Peyer's patch (tissue), 4 donors: Measurements from ENCODE around the gene EFS. TPM values are rescaled to one million over a fixed set of nuclear protein-coding genes. Genes with fewer than 3 reads are reported as not detected.
"Not testable (repeated sequence)": the region's sequence is repeated elsewhere in the genome, so short reads cannot be mapped to it uniquely, and the experiment has no call there.

Experiments
- DNase-seq, 3 donors: peaks; one replicate each; pipeline ENCODE4 v3.0.0-alpha.2; 2017 to 2019
- H3K27ac ChIP-seq, 4 donors: fragments of 200-600 bp; sonication (generic); one replicate each; pipeline ENCODE4 v1.5.1; 2016 to 2019
- H3K27me3 ChIP-seq, 2 donors: fragments of 200-600 bp; sonication (generic); one replicate each; pipeline ENCODE4 v1.5.1; 2019
- H3K36me3 ChIP-seq, 3 donors: fragments of 200-600 bp; sonication (generic); one replicate each; pipeline ENCODE4 v1.5.1; 2016 to 2019
- H3K4me1 ChIP-seq, 4 donors: fragments of 200-600 bp; sonication (generic); one replicate each; pipeline ENCODE4 v1.5.1; 2016 to 2019
- H3K4me3 ChIP-seq, 4 donors: fragments of 200-600 bp; sonication (generic); 1 replicate in 3 of 4; 2 replicates in 1 of 4; pipeline ENCODE4 v1.5.1; 2016 to 2019; ENCODE audit warnings: mild to moderate bottlenecking in 1 of 4
- H3K9me3 ChIP-seq, 4 donors: fragments of 200-600 bp; sonication (generic); one replicate each; pipeline ENCODE4 v1.5.1; 2016 to 2019; ENCODE audit warnings: mild to moderate bottlenecking in 1 of 4
- POLR2A ChIP-seq, 2 donors: fragments of 450-650 bp; IDR thresholded peaks; one replicate each; pipeline ENCODE4 v1.5.1; 2017; ENCODE audit warnings: antibody characterized with exemption in 2 of 2, mild to moderate bottlenecking in 2 of 2, moderate library complexity in 2 of 2
- total RNA-seq, 4 donors: library from RNA; depleted of rRNA; stranded (reverse); fragments of >200 nt; gene quantifications; one replicate each; pipeline ENCODE4 v1.1.0, GENCODE V29; 2016
- TF ChIP-seq, protein P1 (sequence below), 6 experiments: fragments of 450-650 bp in 4 of 6; fragments of 200-600 bp in 2 of 6; sonication (generic) in 1 of 6; IDR thresholded peaks; one replicate each; pipeline ENCODE4 v1.5.1; 2017 to 2019; ENCODE audit warnings: antibody characterized with exemption in 6 of 6, mild to moderate bottlenecking in 3 of 6, moderate library complexity in 1 of 6

EFS gene
- total RNA-seq, 4 donors from 2014 or later: 2.1 to 4.4 (median 4.1) TPM; not detected in 1

DNA sequence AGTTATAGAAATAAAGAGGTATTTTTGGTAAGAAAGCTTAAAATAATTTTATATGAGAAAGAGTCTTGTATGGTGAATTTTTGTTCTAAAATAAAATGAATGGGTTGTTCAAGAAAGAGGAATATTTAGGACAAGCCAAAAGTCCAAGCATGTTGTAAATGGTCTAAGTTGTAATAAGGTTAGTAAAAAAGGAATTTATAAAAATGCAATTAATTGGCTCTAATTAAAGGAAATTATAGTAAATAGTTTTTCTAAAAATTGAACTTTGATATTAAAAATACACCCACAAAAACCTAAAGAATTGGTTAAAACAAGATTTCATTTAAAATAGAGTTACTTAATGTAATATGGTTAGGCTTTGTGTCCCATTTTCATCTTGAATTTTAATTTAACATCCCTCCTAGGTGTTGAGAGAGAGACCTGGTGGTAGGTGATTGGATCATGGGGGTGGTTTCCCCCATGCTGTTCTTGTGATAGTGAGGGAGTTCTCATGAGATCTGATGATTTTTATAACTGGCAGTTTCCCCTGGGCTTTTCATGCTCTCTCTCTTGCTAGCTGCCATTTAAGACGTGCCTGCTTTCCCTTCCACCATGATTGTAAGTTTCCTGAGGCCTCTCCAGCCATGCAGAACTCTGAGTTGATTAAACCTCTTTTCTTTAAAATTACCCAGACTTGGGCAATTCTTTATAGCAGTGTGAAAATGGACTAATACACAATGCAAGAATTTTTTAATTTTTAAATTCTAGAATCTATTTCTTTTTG, 25.3 kb downstream of the EFS start:
- Histone ChIP-seq H3K4me1 (no peaks in the 10 kb centered on the region), H3K27me3 (no peaks in the 10 kb centered on the region), H3K4me3 (no peak overlapping the region), H3K27ac (no peak overlapping the region), H3K9me3 (no peaks in the 10 kb centered on the region), H3K36me3 (no peaks in the 10 kb centered on the region)
- DNase-seq: no peak
- no peak for TF ChIP-seq POLR2A (IDR thresholded peaks at IDR 0.05)
- TF ChIP-seq, protein P1, sequence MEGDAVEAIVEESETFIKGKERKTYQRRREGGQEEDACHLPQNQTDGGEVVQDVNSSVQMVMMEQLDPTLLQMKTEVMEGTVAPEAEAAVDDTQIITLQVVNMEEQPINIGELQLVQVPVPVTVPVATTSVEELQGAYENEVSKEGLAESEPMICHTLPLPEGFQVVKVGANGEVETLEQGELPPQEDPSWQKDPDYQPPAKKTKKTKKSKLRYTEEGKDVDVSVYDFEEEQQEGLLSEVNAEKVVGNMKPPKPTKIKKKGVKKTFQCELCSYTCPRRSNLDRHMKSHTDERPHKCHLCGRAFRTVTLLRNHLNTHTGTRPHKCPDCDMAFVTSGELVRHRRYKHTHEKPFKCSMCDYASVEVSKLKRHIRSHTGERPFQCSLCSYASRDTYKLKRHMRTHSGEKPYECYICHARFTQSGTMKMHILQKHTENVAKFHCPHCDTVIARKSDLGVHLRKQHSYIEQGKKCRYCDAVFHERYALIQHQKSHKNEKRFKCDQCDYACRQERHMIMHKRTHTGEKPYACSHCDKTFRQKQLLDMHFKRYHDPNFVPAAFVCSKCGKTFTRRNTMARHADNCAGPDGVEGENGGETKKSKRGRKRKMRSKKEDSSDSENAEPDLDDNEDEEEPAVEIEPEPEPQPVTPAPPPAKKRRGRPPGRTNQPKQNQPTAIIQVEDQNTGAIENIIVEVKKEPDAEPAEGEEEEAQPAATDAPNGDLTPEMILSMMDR (IDR thresholded peaks at IDR 0.05): no peak

DNA sequence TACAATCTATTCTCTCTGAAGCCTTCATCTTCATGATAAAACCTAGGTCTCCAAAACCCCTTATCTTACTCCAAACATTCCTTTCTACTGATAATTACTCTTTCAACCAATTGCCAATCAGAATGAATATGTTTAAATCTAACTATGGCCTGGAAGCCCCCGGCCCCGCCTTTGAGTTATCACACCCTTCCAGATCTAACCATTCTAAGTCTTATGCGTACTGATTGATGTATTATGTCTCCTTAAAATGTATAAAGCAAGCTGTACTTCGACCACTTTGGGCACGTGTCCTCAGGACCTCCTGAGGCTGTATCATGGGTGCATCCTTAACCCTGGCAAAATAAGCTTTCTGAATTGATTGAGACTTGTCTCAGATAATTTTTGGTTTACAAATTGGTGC, 29.3 kb downstream of the EFS start:
- Histone ChIP-seq H3K27me3 (no peaks in the 10 kb centered on the region), H3K4me1 (no peaks in the 10 kb centered on the region), H3K4me3 (no peak overlapping the region), H3K9me3 (no peaks in the 10 kb centered on the region), H3K27ac (no peak overlapping the region), H3K36me3 (no peaks in the 10 kb centered on the region)
- DNase-seq: no peak
- TF ChIP-seq, protein P1 (IDR thresholded peaks at IDR 0.05): no peak
- no peak for TF ChIP-seq POLR2A (IDR thresholded peaks at IDR 0.05)

DNA sequence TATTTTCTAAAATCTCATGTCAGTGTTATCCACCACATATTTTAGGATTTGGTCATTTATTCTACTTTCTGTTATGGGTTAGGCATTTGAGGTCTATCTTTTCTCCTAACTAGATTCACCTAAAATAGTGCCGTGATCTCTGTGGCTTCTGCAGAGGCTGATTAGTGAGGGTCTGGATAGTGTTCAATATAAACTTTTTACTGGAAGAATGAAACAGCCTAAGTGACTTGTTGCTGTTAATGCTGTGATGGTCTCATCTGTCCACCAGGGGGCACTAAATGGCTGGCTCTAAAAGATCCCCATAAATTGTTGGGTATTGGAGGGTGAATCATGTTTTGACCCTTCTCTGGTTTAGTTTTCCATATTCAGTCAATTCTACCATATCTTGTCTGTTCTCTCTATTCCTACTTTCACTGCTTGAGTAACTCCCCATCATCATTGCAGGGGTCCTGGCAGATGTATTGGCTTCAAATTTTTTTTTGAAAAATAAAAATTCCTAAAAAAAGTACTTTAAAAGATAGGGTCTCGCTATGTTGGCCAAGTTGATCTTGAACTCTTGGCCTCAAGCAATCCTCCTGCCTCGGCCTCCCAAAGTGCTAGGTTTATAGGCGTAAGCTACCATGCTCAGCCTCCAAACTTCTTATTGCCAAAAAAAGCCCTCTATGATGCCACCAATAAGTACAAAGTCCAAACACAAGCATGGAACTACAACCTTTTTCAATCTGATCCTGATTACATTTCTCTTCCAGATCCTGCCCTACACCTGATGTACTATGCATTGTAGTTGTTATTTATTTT, 36.8 kb downstream of the EFS start:
- H3K27ac ChIP-seq: no peak overlapping the region
- TF ChIP-seq, protein P1 (IDR thresholded peaks at IDR 0.05): peak; percentile 82 to 92 (median 88)
- no peak for TF ChIP-seq POLR2A (IDR thresholded peaks at IDR 0.05)

DNA sequence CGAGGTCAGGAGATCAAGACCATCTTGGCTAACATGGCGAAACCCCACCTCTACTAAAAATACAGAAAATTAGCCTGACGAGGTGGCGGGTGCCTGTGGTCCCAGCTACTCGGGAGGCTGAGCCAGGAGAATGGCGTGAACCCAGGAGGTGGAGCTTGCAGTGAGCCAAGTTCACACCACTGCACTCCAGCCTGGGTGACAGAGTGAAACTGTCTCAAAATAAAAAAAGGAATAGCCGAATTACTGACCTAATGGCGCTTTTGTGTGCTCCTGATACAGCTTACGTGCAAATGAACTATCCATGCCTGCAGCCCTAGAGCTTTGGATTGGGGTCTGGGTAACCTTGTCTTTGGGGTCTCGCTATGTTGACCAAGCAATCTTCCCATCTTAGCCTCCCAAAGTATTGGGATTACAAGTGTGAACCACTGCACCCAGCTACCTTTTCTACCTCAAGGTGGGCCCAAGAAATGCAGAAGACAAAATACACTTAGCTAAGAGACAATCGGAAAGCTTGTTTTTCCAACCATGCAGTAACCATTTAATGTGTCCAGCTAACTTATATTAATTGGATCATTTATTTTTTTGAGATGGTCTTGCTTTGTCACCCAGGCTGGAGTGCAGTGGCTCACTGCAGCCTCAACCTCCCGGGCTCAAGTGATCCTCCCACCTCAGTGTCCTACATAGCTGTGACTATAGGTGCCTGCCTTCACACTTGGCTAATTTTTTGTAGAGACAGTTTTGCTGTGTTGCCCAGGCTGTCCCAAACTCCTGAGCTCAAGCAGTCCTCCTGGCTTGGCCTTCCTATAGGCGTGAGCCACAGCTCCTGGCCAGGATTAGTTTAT, 38.3 kb downstream of the EFS start:
- peaks cover 0 to 14% (median 9%) of the 10 kb centered on the region in 4 donors for H3K4me1 ChIP-seq
- TF ChIP-seq POLR2A (IDR thresholded peaks at IDR 0.05): no peak
- TF ChIP-seq, protein P1 (IDR thresholded peaks at IDR 0.05): no peak
- H3K27me3 ChIP-seq: no peaks in the 10 kb centered on the region

More for the DNA sequence above, 36.8 kb downstream of the EFS start:
- H3K4me1 ChIP-seq: peaks cover 0 to 5% (median 2%) of the 10 kb centered on the region in 4 donors
- H3K27me3 ChIP-seq: no peaks in the 10 kb centered on the region
- peaks cover 0 to 23% (median 0%) of the 10 kb centered on the region in 3 donors for H3K36me3 ChIP-seq
- H3K9me3 ChIP-seq: no peaks in the 10 kb centered on the region
- peak in 2 of 3 donors; percentile 60 to 90 for DNase-seq
- no peak overlapping the region for H3K4me3 ChIP-seq

DNA sequence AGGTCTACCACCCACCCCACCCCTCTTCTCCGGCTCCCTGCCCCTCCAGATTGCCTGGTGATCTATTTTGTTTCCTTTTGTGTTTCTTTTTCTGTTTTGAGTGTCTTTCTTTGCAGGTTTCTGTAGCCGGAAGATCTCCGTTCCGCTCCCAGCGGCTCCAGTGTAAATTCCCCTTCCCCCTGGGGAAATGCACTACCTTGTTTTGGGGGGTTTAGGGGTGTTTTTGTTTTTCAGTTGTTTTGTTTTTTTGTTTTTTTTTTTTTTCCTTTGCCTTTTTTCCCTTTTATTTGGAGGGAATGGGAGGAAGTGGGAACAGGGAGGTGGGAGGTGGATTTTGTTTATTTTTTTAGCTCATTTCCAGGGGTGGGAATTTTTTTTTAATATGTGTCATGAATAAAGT, 39.2 kb downstream of the EFS start:
- not testable (repeated sequence) for H3K4me3 ChIP-seq, H3K27ac ChIP-seq, DNase-seq, H3K27me3 ChIP-seq, H3K9me3 ChIP-seq
- peaks cover 0 to 27% (median 0%) of the 10 kb centered on the region in 3 donors for H3K36me3 ChIP-seq
- peaks cover 0 to 14% (median 9%) of the 10 kb centered on the region in 4 donors for H3K4me1 ChIP-seq

More for the DNA sequence above, 38.3 kb downstream of the EFS start:
- Histone ChIP-seq H3K9me3 (no peaks in the 10 kb centered on the region), H3K4me3 (no peak overlapping the region), H3K27ac (no peak overlapping the region), H3K36me3 (peaks cover 0 to 27% (median 0%) of the 10 kb centered on the region in 3 donors)
- DNase-seq: no peak
